Breast epithelium (tissue), 3 donors: ENCODE results near the gene RNPS1.

ENCODE experiments used
- CTCF ChIP-seq, 3 donors: fragments of 450-650 bp; IDR thresholded peaks; one replicate each; pipeline ENCODE4 v1.5.1; 2016 to 2017; ENCODE audit warnings: antibody characterized with exemption in 3 of 3, mild to moderate bottlenecking in 3 of 3, moderate library complexity in 3 of 3
- POLR2A ChIP-seq: fragments of 450-650 bp; IDR thresholded peaks from one replicate; pipeline ENCODE4 v1.6.1; 2016; ENCODE audit warnings: antibody characterized with exemption, mild to moderate bottlenecking, moderate library complexity
- POLR2AphosphoS5 ChIP-seq, 3 donors: sonication (generic); formaldehyde crosslinking; IDR thresholded peaks; one replicate each; pipeline ENCODE4 v1.6.1; 2017; ENCODE audit warnings: antibody characterized with exemption in 3 of 3

DNA sequence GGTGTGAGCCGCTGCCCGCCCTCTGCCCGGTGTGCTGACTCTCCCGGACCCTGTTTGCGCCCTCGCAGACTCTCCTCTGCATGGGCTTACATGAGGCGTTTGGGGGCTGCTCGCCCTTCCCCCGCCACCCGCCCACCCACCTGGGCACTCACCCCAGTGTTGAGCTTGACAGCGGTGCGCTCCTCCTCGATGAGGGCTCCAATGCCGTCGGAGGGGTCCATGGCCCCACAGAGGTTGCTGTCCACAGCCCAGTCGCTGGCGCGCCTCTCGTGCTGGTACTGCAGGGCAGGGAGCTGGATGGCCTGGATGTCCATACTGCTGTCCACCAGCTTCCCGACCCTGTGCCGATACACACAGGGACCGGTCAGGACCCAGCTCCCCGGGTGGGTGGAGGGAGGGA is 21.4 kb upstream of the RNPS1 start:
- TF ChIP-seq CTCF (IDR thresholded peaks at IDR 0.05) (no peak), POLR2A (no peak), POLR2AphosphoS5 (IDR thresholded peaks at IDR 0.05) (no peak)
